HG03135 (cell line): ENCODE data around the gene OXNAD1.

ENCODE experiments used
- ATAC-seq: cut with Tn5 transposase; IDR thresholded peaks from one replicate; pipeline ENCODE4 v1.9.1; 2021; ENCODE audit warnings: mild to moderate bottlenecking, moderate library complexity; ENCODE audit not compliant: unreplicated experiment

OXNAD1 gene, protein sequence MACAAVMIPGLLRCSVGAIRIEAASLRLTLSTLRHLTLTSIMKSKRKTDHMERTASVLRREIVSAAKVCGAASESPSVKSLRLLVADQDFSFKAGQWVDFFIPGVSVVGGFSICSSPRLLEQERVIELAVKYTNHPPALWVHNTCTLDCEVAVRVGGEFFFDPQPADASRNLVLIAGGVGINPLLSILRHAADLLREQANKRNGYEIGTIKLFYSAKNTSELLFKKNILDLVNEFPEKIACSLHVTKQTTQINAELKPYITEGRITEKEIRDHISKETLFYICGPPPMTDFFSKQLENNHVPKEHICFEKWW

DNA sequence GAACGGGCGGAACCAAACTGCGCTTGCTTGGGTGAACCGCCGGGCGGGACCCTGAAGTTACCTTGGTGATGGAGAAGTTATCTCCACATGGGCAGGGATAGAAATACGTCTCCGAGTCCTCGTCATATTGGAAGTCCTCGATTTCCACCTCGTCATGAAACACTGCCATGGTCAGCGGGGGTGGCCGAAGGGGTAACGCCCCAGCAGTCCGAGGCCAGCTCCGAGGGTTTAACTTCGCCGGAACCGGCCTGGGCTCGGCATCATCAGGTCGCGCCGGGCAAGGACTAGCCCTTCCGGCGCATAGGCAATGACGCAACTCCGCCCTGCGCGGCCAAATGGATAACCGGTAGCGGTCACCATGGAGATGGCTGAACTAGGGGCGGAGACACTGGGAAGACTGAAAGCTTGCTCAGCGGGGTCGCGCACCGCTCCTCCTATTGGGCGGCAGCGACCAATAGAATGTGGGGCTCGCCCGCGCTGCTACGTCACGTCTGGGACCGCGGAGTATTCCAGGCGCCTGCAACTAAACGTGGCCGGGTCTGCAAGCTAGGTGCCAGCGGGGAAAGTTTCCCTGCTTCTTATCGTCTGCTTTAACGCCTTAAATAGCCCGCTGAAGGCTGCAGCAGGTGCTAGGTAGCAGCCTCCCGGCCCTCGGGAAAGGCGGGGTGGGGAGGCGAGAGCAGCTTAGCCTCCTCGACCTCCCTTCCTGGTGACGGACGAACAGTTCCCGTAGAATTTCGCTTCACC is at the start of gene OXNAD1, which contains the start of gene DPH3:
Gene OXNAD1 (plus strand): TSS at position 505 of the 747 bp plus-strand sequence. CDS start 5,741 bp downstream, outside the sequence.
Gene DPH3 (minus strand): TSS at position 236 of the 747 bp plus-strand sequence. CDS start 67 bp downstream, at position 169.
- ATAC-seq, result peak; percentile 99

DNA sequence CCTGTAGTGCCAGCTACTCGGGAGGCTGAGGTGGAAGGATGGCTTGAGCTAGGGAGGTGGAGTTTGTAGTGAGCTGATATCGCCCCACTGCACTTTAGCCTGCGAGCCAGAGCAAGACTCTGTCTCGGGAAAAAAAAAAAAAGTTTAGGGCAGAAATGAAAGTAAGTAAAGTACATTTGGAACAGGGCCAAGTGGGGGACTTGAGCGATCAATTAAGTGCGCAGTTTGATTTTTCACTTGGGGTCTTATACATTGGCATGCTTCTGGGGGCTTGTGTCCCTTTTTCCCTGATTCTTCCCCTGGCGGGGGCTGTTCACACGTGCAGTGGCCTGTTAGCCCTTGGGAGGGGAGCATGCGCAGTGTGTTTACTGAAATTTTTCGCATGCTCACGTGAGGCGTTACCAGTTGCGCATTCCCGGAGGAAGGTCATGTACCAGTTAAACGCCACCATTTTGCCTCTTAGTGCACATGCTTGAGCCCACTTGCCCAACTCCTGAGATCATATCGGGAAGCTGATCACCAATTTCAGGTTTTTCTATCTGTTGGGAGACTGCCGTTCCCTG is 48.6 kb upstream of the OXNAD1 start:
- no peak for ATAC-seq

DNA sequence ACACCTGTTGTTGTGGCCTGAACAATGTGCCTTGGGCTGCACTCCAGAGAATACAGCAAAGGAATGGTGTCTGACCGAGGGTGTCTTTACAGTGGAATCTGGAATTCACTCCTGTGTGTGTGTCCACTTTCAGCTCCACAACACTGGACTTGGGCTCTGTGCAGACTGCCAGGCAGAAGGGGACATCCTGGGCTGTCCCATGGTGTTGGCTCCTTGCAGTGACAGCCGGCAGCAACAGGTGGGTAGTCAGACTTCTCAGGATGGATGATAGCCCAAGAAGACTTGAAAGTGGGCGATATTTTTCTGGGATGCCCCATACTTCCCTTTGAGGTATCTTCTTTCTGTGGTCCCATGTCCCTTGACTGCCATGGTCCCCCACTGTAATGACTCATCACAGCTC is 45.2 kb upstream of the OXNAD1 start:
- ATAC-seq, result no peak

DNA sequence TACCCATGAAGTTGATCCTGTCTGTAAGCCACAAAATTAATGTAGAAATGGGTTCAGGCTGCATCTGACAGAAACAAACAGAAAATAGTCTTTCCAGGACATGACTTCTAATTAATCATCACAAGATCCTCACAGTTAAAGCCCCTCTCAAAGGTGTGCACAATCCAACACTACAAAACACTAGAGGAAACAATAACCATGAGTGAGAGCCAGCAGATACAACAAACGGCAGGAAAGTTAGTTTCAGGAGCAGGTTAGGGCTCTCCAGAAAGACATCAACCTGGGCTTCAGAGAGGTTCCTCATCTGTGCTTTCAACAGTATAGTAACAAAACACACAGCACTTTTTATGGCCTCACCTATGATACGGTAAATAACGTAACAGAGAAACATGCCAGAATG is 43.0 kb upstream of the OXNAD1 start:
- ATAC-seq, result no peak

DNA sequence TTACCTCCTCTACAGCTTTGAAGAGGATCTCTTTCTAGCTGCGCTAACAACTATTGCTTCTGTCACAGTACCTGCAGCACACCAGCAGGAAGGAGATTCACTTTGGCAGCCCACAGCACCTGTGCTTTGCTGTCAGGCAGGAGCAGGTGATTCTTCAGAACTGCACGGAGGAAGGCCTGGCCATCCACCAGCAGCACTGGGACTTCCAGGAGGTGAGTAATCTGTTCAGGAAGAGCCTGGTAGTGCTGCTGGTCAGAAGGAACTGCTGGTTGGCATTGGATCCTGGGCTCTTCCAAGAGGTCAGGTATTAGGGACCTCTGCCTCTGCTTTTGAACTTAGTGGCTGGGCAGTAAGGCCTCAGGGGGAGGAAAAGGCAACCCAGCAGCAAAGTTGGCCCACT is 42.5 kb upstream of the OXNAD1 start:
- no peak for ATAC-seq

DNA sequence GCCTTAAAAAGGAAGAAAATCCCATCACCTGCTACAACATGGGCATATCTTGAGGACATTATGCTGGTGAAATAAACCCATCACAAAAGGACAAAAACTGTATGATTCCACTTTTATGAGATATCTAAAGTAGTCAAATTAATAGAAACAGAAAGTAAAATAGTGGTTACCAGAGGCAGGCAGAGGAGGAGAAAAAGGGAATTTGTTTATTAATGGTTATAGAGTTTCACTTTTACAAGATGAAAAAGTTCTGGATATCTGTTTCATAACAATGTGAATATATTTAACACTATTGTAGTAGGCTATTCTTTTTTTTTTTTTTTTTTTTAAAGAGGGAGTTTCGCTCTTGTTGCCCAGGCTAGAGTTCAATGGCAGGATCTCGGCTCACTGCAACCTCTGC is 40.7 kb upstream of the OXNAD1 start:
- no peak for ATAC-seq

DNA sequence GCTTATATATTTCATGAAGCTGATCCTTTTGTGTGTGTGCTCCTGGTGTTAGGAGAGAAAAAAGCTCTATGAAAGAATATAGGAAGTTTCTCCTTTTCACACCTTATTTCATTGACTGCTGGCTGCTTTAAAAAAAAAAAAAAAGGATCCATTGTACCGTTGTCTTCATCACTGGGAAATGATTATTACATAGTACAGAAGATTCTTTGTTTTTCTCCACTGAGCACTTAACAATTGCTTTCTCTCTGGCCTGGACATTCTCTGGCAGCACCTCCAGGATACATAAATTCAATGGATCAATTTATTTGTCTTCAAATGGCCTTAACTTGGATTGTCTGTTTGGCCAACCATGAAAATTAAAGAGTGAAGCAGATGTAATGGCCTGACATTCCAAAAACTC is 37.4 kb upstream of the OXNAD1 start:
- no peak for ATAC-seq

DNA sequence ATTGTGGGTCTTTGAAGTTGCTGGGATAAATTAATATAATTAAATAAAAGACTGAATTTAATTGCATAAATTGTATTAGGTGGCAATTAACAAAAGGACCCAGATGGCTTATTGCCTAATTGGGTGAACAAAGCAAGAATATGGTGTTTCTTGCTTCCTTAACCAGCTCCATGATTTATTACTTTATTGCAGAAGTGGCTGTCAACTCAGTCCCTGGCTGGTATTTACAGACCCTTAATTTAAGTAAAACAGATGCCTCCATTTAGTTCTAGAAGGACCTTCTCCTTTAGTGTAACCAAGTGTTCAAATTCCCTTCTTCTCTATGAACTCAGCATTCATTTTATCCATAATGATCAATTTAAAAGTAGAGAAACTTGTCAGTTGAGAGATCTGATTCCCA is 35.3 kb upstream of the OXNAD1 start:
- no peak for ATAC-seq

DNA sequence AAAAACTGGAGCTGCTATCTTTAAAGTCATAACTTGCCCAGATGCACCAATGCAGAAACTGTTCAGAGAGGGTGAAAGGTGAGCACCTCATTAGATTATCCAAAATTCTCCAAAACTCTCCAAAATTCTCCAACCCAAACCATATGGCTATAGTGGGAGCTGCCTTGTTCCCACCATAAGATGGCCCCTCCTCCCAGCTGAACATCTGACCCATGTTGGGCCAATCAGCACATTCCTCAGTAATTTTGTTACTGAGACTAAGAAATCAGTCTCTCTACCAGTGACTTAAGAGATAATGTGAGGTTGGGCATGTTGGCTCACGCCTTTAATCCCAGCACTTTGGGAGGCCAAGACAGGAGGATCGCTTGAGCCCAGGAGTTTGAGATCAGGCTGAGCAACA is 33.0 kb upstream of the OXNAD1 start:
- ATAC-seq, result no peak

DNA sequence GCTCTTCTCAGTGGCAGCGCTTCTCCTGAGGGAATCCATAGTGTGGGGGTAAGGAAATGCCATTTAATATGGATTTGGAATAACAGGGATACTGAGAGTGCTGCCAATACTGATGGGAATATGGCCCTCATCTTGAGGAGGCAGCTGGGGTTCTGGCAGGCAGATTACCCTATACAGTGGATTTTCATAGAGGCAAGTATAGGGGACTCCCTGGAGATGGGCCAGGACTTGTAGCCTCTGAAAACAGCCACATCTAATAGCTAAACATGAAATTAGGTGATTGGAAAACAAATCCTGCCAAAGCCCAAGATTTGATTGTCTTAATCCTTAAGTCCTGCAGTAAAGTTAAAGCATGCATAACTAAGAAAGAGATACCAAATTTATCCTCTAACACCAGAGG is 31.2 kb upstream of the OXNAD1 start:
- no peak for ATAC-seq

DNA sequence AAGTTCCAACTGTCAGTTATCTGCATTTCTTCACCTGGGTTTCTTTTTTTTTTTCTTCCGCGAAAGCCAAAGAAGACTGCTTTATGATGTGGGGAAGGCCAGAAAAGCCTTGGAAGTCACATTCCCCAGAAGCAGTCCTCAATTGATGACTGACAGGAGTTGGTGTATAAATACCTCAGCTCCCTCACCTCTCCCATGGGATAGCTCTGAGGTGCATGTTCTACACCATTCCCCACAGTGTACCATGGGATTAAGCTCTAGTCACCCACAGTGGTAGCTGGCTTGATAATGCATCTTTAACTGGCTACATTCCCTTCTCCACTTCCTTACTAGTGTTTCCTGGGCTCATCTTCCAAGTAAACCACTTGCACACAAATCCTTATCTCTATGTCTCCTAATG is 30.7 kb upstream of the OXNAD1 start:
- no peak for ATAC-seq

DNA sequence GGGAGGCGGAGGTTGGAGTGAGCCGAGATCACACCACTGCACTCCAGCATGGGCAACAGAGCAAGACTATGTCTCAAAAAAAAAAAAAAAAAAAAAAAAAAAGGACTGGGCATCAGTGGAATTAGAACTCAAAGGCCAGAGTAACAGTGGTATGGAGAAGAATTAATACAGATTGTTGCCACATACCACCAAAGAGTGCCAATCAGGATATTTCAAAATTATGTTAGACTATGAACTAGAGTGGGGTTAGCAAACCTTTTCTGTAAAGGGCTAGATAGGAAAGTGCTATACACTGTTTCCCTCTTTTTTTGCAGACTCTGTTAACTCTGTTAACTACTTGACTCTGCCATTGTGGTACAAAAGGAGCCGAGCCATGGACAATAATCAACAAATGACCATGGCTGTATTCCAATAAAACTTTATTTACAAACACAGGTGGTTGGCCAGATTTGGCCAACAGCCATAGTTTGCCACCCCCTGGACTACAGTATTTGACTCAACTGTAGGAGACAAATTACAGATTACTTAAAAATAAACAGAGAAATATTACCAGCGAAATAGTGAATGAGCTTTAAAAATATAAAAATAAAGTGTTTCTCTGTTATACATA is 28.9 kb upstream of the OXNAD1 start:
- ATAC-seq, result no peak

DNA sequence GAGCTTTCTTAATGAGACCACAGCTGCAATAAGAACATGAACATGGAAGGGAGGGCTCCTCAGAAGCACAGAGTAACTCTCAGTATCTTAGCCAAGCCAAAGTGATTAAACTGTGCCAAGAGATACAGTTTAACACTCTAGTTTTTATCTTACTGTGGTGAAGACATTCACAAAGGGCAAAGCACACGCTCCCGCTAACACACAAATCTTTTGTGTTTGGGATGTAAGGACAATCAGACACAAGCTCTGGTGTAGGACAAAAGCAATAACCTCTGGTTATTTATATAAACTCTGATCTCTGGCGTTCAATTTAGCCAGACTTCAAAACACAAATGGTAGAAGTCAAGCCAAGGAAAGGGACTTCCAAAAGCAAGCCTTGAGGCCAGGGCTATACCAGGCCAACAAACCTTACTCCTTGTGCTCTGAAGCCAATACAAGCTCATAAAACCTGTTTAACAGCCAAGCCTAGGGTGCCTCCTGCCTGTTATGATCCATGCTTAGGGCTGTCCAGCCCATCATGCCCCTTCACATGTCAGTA is 28.1 kb upstream of the OXNAD1 start:
- no peak for ATAC-seq

DNA sequence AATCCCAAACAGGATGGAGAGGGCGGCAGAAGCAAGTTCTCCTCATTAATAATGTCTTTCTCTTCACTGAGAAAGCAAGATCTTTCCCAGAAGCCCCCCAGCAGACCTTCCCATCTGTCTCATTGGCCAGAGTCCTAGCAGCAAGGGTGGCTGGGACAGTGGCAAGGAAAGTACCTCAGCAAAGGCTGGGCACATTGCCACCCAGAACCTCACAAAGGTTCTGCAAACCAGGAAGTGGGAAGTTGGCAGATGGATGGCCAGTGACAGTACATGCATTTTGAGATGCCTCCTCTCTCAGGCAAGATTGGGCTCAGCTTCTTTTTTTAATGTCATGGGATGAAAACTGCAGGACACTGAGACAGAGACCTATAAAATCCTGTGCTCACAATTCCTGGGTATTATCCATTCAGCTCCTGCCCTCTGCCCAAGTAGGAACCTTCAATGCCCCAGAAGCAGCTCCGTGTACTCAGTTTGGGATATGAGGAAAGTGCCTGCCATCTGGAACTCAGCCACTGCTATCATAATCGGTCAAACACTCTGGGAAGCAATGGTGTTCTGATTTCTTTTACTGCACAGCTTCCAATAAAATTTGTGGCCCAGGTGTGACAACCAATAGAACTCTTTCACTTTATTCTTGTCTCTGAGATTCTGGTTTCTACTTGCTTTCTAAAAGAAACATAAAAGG is 25.8 kb upstream of the OXNAD1 start:
- ATAC-seq, result no peak

DNA sequence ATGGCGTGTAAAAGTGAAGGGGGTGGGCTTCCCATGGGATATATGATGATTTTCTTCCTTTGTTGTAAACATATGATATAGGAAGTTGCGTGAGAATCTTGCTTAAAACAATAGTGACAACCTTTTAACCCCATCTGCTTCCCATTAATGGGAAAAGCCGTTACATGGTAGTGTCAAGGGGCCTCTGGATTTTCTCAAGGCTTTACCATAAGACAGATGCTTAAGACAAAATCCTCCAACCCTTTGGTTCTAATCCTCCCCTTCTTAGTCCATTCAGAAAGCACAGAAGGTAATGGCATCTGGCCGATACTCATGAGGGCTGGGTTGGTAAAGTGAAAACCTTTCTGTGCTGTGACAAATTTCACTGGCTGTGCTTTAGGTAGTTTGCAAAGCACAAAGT is 25.2 kb upstream of the OXNAD1 start:
- ATAC-seq, result no peak

DNA sequence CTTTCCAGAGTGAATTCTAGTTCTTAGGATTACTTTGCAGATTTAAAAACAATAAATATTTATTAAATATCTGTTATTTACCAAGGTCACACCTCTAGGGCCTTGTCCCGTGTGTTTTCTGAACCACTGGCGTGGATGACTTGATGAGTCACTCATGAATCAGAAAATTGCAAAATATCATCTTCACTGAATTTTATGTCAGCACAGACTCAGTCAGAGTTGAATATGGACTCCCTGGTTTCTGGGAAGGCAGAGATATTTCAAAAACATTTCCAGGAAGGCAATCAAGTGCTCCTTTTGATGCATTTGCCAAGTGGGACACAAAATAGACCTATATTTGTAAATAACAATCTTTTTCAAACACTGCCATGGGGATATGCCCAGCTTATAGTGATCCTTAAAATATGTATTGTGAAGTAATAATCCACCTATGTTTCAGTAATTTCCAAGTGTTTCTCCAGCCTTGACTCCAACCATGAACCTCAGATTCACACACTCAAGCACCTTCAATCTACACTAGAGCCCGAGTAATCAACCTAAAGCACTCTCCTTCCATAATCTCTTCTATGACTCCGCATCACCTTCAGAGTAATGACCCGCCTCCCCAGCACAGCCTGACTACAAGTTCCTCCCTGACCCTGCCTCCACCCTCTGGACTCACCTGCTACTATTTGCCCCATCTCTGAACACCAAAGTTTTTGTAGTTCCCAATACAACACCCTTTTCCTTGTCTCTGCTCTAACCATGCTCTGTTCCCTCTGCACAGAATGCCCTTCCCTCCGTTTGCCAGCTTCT is 24.6 kb upstream of the OXNAD1 start:
- ATAC-seq, result no peak

DNA sequence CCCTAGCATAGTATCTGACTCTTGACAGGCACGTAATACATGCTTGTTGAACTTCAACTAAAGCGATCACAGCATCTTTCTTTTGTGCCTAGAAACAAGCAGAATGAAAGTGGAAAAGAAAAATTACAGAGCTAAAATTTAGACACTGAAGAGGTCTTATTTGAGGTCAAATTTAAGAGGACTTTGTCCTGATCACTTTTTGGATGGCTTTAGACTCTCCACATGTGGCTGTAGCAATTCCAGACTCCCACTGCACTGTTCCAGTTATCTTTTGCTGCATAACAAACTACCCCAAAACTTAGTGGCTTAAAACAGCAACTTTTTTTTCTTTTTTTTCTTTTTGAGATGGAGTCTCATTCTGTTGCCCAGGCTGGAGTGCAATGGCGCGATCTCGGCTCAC is 23.8 kb upstream of the OXNAD1 start:
- ATAC-seq, result no peak

DNA sequence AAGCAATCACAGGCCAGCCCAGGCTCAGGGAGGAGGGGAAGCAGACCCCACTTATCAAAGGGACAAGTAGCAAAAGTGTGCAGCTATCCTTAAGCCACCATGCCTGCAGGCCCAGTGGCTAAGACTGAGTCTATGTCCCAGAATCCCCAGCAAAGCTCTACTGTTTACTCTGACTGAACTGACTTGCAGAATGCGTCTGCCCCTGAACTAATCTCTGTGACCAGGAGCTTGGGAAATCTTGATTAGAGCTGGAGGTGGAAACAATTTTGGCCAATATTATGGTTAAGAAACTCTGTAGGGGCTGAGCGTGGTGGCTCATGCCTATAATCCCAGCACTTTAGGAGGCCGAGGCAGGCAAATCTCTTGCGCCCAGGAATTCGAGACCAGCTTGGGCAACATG is 22.8 kb upstream of the OXNAD1 start:
- ATAC-seq, result no peak

DNA sequence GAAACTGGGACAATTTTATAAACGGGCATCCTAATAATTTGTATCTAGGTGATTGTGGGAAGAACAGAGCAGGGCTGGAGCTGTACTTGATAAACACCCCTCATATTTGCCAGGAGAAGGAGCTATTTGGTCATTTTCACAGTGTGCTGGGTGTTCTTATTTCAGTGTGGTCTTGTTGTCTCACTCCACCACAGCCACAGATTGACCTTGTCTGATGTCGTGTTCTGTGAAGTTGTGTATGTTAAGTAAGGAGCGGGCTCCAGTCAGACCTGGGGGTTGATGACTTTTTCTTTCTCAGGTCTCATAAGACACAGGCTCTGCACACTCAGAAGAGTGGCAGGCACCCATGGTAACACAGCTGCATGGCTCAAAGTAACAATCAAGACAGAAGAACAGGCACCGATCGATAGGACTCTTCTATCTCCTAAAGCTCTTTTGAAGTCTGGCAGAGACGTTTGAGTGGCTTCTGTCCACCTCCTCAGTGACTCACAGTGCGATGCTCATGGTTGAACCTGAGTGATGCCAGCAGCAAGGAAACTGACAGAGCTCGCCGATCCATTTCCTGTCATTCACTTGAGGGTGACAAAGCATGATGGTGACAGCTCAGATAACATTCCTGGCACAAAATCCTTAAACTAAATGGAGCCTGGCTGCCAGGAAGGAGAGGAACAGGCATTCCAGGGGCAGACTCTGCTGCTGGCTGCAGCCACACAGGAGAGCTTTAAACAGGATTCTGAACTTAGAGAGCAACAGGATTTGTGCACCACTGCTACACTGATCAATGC is 21.1 kb upstream of the OXNAD1 start:
- no peak for ATAC-seq
